HG02759 (cell line): ENCODE data around the gene HERC2.
"Not testable (repeated sequence)": the region's sequence is repeated elsewhere in the genome, so short reads cannot be mapped to it uniquely, and the experiment has no call there.

ENCODE experiments used
- ATAC-seq: cut with Tn5 transposase; IDR thresholded peaks from one replicate; pipeline ENCODE4 v1.9.1; 2021; ENCODE audit warnings: mild to moderate bottlenecking, moderate library complexity; ENCODE audit not compliant: unreplicated experiment

HERC2 gene, protein sequence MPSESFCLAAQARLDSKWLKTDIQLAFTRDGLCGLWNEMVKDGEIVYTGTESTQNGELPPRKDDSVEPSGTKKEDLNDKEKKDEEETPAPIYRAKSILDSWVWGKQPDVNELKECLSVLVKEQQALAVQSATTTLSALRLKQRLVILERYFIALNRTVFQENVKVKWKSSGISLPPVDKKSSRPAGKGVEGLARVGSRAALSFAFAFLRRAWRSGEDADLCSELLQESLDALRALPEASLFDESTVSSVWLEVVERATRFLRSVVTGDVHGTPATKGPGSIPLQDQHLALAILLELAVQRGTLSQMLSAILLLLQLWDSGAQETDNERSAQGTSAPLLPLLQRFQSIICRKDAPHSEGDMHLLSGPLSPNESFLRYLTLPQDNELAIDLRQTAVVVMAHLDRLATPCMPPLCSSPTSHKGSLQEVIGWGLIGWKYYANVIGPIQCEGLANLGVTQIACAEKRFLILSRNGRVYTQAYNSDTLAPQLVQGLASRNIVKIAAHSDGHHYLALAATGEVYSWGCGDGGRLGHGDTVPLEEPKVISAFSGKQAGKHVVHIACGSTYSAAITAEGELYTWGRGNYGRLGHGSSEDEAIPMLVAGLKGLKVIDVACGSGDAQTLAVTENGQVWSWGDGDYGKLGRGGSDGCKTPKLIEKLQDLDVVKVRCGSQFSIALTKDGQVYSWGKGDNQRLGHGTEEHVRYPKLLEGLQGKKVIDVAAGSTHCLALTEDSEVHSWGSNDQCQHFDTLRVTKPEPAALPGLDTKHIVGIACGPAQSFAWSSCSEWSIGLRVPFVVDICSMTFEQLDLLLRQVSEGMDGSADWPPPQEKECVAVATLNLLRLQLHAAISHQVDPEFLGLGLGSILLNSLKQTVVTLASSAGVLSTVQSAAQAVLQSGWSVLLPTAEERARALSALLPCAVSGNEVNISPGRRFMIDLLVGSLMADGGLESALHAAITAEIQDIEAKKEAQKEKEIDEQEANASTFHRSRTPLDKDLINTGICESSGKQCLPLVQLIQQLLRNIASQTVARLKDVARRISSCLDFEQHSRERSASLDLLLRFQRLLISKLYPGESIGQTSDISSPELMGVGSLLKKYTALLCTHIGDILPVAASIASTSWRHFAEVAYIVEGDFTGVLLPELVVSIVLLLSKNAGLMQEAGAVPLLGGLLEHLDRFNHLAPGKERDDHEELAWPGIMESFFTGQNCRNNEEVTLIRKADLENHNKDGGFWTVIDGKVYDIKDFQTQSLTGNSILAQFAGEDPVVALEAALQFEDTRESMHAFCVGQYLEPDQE (N-terminal part only)

DNA sequence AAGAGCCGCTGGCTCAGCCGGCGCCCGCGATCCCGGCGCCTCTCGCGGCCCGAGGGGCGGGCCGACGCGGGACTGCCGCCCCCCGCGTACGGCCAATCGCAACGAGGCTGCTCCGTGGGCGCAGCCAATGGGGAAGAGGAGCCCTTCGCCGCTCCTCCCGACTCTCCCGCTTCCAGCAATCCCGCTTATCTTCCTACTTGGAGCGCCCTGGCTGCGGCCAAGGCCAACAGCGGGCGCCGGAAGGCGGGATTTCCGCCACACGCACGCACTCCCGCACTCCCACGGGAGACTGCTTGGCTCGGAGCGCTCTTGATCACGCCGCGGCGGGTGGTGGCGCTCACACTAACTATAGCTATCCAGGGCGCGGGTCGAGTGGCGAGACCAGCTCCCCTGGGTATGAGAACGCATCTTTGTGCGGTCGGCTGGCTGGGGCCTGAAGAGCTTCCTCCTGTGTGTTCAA, at the start of gene HERC2:
TSS of gene HERC2 (minus strand) at position 51 of the 460 bp plus-strand sequence. CDS start 746 bp downstream, outside the sequence.
- ATAC-seq: not testable (repeated sequence)

DNA sequence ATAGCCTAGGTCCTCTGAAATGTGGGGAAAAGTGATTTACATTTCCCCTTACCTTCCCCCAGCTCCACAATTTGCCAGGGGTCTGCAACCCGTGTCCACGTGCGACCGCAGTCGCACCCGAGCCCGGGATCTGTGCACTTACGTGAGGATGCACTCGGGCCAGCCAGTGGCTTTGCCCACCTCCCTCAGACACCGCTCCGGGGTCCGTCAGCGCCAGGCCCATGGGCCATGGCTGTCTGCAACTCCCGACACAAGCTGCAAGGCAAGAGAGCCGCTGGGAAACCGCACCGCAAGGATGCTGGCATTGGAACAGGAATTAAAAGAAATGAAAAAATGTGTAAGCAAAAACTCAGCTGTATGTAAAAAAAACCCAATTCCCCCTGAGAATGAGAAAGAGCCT, 43.5 kb upstream of the HERC2 start:
- ATAC-seq: not testable (repeated sequence)

GRCh38 chr15:28357984-28358383, 36.0 kb upstream of the HERC2 start, which contains the start of gene GOLGA6L24:
TSS of gene GOLGA6L24 (minus strand) at chr15:28358084. CDS start at chr15:28358023, 61 bp downstream.
- not testable (repeated sequence) for ATAC-seq

DNA sequence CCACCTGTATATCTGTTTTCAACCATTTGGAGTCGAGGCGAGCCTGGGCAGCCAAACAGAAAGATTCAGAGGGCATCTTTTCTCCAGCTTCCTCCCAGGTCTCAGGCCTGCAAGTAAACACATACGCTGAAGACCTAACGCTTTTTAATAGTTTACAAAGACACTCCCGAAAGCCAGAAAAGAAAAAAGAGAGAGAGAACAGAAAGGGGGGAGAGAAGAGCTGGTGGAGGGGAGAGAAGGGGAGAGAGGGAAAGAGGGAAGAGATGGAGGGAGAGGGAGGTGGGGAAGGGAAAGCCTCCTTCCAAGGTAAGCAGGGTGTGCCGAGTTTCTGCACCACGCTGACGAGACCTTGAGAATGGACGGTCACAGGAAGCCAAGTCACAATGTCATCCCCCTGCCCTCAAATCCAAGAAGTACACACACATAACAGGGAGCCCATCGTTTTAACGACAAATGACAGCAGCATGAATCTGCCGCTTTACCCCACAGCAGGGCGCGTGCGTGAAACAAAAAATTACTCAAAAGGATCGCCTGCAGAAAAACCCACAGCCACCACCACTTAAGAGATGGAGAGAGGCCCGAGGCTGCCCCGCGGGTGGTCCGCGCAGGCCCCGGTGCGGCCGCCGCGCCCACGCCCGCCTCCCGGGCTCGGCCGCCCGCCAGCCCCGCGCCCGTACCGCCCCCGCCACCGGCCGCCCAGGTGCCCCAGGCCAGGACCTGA, 461 bp downstream of the HERC2 start:
- not testable (repeated sequence) for ATAC-seq

GRCh38 chr15:28319725-28320124, 2.3 kb downstream of the HERC2 start:
- ATAC-seq: not testable (repeated sequence)

- ATAC-seq: not testable (repeated sequence)
Measured at GRCh38 chr15:28318828-28319227, 3.2 kb downstream of the HERC2 start.

GRCh38 chr15:28318122-28318521, 3.9 kb downstream of the HERC2 start:
- ATAC-seq: not testable (repeated sequence)

DNA sequence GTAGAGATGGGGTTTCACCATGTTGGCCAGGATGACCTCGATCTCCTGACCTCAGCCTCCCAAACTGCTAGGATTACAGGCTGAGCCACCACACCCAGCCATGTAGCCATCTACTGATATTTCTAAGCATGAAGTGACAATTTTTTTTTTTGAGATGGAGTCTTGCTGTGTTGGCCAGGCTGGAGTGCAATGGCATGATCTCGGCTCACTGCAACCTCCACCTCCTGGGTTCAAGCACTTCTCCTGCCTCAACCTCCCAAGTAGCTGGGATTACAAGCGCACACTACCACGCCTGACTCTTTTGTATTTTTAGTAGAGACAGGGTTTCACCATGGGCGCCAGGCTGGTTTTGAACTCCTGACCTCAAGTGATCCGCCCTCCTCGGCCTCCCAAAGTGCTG, 5.0 kb downstream of the HERC2 start:
- ATAC-seq: not testable (repeated sequence)

DNA sequence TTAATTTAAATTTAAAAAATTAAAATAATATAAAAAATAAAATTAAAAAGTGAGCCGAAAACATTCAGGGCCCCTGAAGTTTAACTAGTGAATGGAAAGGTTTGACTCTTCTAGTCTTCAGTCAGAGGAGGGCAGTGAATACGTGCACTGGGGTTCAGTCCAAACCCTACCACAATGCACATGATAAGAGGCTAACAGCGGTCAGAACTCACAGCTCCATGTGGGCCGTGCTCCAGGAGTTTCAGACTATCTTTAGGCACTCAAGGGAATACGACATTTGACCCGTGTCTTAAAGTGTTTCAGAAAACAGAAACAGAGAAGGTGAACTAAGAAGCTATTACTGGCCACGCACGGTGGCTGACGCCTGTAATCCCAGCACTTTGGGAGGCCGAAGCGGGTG, 11.5 kb downstream of the HERC2 start:
- not testable (repeated sequence) for ATAC-seq

- not testable (repeated sequence) for ATAC-seq
Measured at GRCh38 chr15:28308718-28309117, 13.3 kb downstream of the HERC2 start.

DNA sequence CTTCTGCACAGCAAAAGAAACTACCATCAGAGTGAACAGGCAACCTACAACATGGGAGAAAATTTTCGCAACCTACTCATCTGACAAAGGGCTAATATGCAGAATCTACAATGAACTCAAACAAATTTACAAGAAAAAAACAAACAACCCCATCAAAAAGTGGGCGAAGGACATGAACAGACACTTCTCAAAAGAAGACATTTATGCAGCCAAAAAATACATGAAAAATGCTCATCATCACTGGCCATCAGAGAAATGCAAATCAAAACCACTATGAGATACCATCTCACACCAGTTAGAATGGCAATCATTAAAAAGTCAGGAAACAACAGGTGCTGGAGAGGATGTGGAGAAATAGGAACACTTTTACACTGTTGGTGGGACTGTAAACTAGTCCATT, 16.3 kb downstream of the HERC2 start:
- ATAC-seq: not testable (repeated sequence)

DNA sequence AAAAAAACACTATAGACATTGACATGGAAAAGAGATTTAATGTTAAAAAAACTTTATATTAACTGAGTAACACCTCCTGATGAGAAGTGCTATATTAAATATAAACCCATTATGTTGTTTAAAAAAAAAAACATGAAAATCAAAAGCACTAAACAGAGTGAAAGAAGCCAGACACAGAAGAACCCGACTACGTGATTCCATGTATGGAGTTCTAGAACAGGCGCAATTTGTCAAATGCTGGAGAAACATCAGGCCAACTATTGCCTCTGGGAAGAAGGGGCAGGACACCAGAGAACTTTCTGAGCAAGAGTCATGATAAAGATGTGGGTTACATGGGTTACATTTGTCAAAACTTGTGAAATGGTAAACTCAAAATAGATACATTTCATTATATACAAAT, 24.5 kb downstream of the HERC2 start:
- ATAC-seq: not testable (repeated sequence)

DNA sequence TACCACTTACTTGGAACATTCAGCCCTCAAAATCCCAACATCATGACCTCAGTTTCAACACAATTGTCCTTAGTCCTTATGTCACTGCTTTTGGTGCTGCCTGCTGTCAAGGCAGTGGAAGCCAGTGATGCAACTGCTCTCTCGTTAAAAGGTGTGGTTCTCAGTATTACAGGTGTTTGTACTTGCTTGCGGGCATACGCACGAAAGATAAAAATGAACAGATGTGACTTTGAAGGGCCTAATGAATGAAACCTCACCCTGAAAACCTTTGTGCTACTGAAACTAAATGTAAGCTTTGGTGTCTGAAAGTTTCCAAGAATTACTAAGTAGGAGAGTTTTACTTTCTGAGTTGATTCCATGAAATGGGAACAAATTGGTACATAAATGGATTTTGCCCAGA, 25.2 kb downstream of the HERC2 start:
- ATAC-seq: not testable (repeated sequence)

DNA sequence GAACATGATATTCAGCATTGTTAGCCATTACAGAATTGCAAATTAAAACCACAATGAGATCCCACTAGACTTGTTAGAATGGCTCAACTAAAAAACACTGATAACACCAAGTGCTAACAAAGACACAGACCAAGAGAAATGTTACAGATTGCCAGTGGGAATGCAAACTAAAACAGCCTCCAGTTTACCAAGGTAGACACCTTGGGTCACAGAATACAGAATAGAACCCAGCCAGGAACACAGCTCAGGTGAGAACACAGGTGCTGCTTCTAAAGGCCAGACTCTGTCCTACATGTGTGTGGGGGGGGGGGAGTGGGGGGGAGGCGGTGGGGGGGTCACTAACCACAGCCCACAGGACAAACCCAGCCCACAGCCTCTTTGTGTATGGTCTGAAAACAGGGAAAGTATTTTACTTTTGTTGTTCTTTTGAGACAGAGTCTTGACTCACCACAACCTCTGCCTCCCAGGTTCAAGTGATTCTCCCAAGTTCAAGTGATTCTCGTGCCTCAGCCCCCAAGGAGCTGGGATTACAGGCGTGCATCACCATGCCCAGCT, 26.9 kb downstream of the HERC2 start:
- not testable (repeated sequence) for ATAC-seq

DNA sequence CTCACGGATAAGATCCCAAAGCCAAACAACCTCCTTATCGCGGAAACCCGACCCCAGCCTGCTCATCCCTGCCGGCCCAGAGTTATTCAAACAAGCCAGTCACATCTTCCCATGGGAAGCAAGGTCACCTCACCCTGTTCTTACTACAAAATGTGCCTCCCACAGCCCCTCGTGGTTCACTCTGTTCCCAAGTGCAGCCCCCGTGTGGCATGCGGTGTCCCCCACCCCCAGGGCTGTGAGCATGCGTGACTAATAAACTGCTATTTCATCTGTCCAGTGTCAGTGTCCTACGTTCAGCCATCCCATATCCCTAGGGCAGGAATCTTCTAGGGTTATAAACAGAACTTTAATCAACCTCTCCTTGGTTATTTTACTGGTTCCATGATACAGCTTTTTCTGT, 27.4 kb downstream of the HERC2 start:
- not testable (repeated sequence) for ATAC-seq

- ATAC-seq: peak; percentile 32
Measured at GRCh38 chr15:28289694-28290463, 32.1 kb downstream of the HERC2 start.

DNA sequence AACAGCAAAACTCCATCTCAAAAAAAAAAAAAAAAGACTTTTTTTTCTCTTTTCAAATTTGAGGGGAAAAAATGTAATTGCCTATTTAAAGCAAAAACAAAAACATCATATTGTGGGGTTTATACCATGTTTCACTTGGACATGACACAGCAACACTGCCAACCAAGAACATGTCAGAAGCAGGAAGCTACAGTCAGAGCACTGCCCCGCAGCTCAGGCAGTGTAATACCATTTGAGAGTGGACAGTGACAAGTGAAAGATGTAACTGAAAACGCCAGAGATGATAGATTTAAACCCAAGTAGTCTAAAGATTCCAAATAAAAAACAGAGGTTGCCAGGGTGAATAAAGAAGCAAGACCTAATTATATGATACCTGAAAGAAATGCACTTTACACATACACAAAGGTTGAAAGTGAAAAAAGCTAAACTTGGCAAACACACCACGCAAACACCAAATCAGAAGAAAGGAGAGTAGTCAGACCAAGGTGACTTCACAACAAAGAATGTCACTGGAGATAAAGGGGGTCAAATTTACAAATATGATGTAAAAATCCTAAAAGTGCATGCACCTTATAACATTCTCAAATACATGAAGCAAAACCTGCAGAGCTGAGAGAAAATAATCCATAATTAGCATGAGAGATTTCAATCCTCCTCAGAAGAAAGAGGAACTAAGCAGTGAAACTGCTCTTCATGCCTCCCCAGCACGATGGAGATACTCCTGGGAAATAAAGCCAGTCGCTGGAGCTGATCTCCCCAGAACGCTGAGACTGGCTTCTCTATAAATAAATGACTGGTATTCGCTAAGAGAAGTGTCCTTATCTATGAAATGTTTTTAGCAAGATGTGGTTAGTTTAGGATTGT, 32.9 kb downstream of the HERC2 start:
- peak; percentile 72 for ATAC-seq

GRCh38 chr15:28286659-28287058, 35.3 kb downstream of the HERC2 start:
- ATAC-seq: not testable (repeated sequence)
